Suppressor macrophage (primary cell): ENCODE measurements around the gene EIF2D.

ENCODE experiments used
- DNase-seq, 4 experiments: peaks; one replicate each; pipeline ENCODE4 v3.0.0-alpha.2; 2020 to 2022

EIF2D gene

GRCh38 chr1:206545351-206545750 lies 66.9 kb downstream of the EIF2D start:
- DNase-seq, result no peak

- DNase-seq, result peak; percentile 64 to 82 (median 78)
These were observed 67.6 kb downstream of the EIF2D start for GRCh38 chr1:206544562-206545257.
